HepG2 (cell line): ENCODE measurements around the gene TELO2. TPM values are rescaled to one million over a fixed set of nuclear protein-coding genes. Genes with fewer than 3 reads are reported as not detected.

Experiments
- ATAC-seq: fragments of 200-7000 bp; cut with Tn5 transposase; 3 replicates; pipeline ENCODE4 v1.9.1; 2020; ENCODE audit warnings: mild to moderate bottlenecking, moderate library complexity
- BruUV-seq: library from RNA; stranded (reverse); fragments of 400-500 nt; replicated peaks from 2 replicates; lab custom pipeline; 2021; lab: Mats Ljungman, UMichigan
- CTCF ChIA-PET: fragments of 300-600 bp; formaldehyde crosslinking; extraction: SDS; loops from one replicate; lab custom pipeline; 2021; ENCODE audit warnings: low total read pairs, inconsistent platforms, low intra/inter-chr PET ratio; lab: Yijun Ruan, JAX
- POLR2A ChIA-PET: fragments of 350-600 bp; sonication (Branson Sonifier 250); formaldehyde crosslinking; loops from one replicate; lab custom pipeline; 2020; ENCODE audit warnings: antibody characterized with exemption, inconsistent platforms; lab: Yijun Ruan, JAX
- DNase-seq: peaks from one replicate; pipeline ENCODE4 v3.0.0-alpha.2; 2015; ENCODE audit warnings: low spot score
- FAIRE-seq: peaks from 3 replicates; lab custom pipeline; 2011; peaks lifted over from hg19 to GRCh38; lab: Jason Lieb, UNC
- H2AFZ ChIP-seq: one replicate; pipeline ENCODE4 v1.6.1; 2011; ENCODE audit warnings: low read length, inconsistent platforms
- H3K27ac ChIP-seq: fragments of 300-600 bp; 3 replicates; pipeline ENCODE4 v1.8.0; 2011; ENCODE audit warnings: mixed run types, mild to moderate bottlenecking, mixed read lengths, low read length, inconsistent platforms; ENCODE audit not compliant: insufficient read depth; ENCODE audit errors: extremely low read length
- H3K27me3 ChIP-seq, 2 experiments: fragments of 200-600 bp in 1 of 2; 2 replicates in 1 of 2; 3 replicates in 1 of 2; pipeline versions ENCODE4 v1.6.0 to v1.8.0; 2011; ENCODE audit warnings: low read length in 2 of 2, mild to moderate bottlenecking in 2 of 2, moderate library complexity in 2 of 2, inconsistent platforms in 1 of 2; ENCODE audit not compliant: insufficient read depth in 2 of 2, control insufficient read depth in 1 of 2
- H3K36me3 ChIP-seq, 2 experiments: fragments of 200-600 bp in 1 of 2; replicated peaks in 1 of 2; 2 replicates in 1 of 2; 3 replicates in 1 of 2; pipeline versions ENCODE4 v1.5.1 to v1.8.0; 2011; ENCODE audit warnings: low read length in 2 of 2, inconsistent platforms in 1 of 2; ENCODE audit not compliant: insufficient read depth in 2 of 2, control insufficient read depth in 1 of 2
- H3K4me1 ChIP-seq: 2 replicates; pipeline ENCODE4 v1.5.1; 2012; ENCODE audit warnings: low read length, inconsistent platforms; ENCODE audit not compliant: insufficient read depth
- H3K4me2 ChIP-seq: 2 replicates; pipeline ENCODE4 v1.6.0; 2011; ENCODE audit warnings: low read depth, low read length, inconsistent platforms
- H3K4me3 ChIP-seq, 3 experiments: fragments of 200-600 bp in 1 of 3; sonication (generic), shearing (Covaris generic) in 1 of 3; replicated peaks in 1 of 3; 2 replicates each; pipeline ENCODE4 v1.5.1; 2011 to 2016; ENCODE audit warnings: low read length in 3 of 3, inconsistent platforms in 2 of 3, low read depth in 2 of 3, mild to moderate bottlenecking in 2 of 3, control low read depth in 1 of 3, mixed read lengths in 1 of 3; ENCODE audit not compliant: insufficient read depth in 1 of 3
- H3K79me2 ChIP-seq: one replicate; pipeline ENCODE4 v1.6.1; 2011; ENCODE audit warnings: low read length, inconsistent platforms; ENCODE audit not compliant: insufficient read depth
- H3K9ac ChIP-seq: 2 replicates; pipeline ENCODE4 v1.6.0; 2011; ENCODE audit warnings: mild to moderate bottlenecking, low read depth, low read length, inconsistent platforms; ENCODE audit not compliant: insufficient read depth
- H3K9me3 ChIP-seq: 2 replicates; pipeline ENCODE4 v1.5.1; 2012; ENCODE audit warnings: mild to moderate bottlenecking, low read length
- H4K20me1 ChIP-seq: 2 replicates; pipeline ENCODE4 v1.6.0; 2011; ENCODE audit warnings: inconsistent platforms, mild to moderate bottlenecking, low read length, moderate library complexity; ENCODE audit not compliant: insufficient read depth
- AHDC1 ChIP-seq: sonication (generic); formaldehyde crosslinking; IDR thresholded peaks from 2 replicates; pipeline ENCODE4 v1.5.1; 2020; ENCODE audit warnings: mild to moderate bottlenecking, missing genetic modification reagents, borderline replicate concordance
- ARID2 ChIP-seq: sonication (generic); formaldehyde crosslinking; IDR thresholded peaks from 2 replicates; pipeline ENCODE4 v1.8.1; 2022; ENCODE audit warnings: mild to moderate bottlenecking, missing genetic modification reagents, borderline replicate concordance
- BHLHE40 ChIP-seq: IDR thresholded peaks from 2 replicates; pipeline ENCODE4 v1.6.1; 2011; ENCODE audit warnings: low read length, improper control_type of control experiment
- ZNF260 ChIP-seq: sonication (generic); formaldehyde crosslinking; IDR thresholded peaks from 2 replicates; pipeline ENCODE4 v1.4.0; 2020; ENCODE audit warnings: missing genetic modification reagents, low read depth, mild to moderate bottlenecking, borderline replicate concordance
- ZNF382 ChIP-seq: sonication (generic); formaldehyde crosslinking; IDR thresholded peaks from 2 replicates; pipeline ENCODE4 v1.5.0; 2020; ENCODE audit warnings: missing genetic modification reagents, mild to moderate bottlenecking, borderline replicate concordance
- ZNF598 ChIP-seq: sonication (generic); formaldehyde crosslinking; IDR thresholded peaks from 2 replicates; pipeline ENCODE4 v1.5.1; 2020; ENCODE audit warnings: mild to moderate bottlenecking, missing genetic modification reagents, borderline replicate concordance
- ZNF644 ChIP-seq: IDR thresholded peaks from 2 replicates; pipeline ENCODE4 v1.6.1; 2016; ENCODE audit warnings: low read depth
- WGBS: methylation state at CpG from one replicate; pipeline ENCODE4 v1.1.6; 2017; ENCODE audit warnings: low lambda C conversion rate; 5-methylcytosine and 5-hydroxymethylcytosine counted together
- in situ Hi-C: cut with HindIII; loops from 2 replicates; pipeline ENCODE4 v1.10.0; 2017; ENCODE audit warnings: low pct_unique_long_range_greater_than_20kb; ENCODE audit not compliant: extremely low pct_ligation_motif_present
- intact Hi-C: fragments of 100-400 bp; cut with micrococcal nuclease; formaldehyde crosslinking; loops from one replicate; pipeline ENCODE4 v1.10.0; 2022; ENCODE audit not compliant: unreplicated experiment
- polyA plus RNA-seq, 8 experiments: library from polyadenylated mRNA; depleted of rRNA in 3 of 8; stranded (reverse) in 7 of 8; unstranded in 1 of 8; fragments of >200 nt; fragmentation: Illumina TruSeq in 4 of 8; extraction: Trizol in 4 of 8; gene quantifications; 2 replicates each; pipeline versions ENCODE4 v1.2.1 to v1.2.3, GENCODE V29; 2011 to 2016; ENCODE audit warnings: low read depth in 4 of 8, missing spikeins in 1 of 8, mixed read lengths in 1 of 8; ENCODE audit not compliant: insufficient read depth in 1 of 8
- total RNA-seq, 5 experiments: library from RNA; depleted of rRNA; stranded (reverse); fragments of >200 nt; fragmentation: Illumina TruSeq; extraction: Trizol; gene quantifications; 2 replicates each; pipeline ENCODE4 v1.2.3, GENCODE V29; 2016; ENCODE audit warnings: low read depth in 1 of 5
- TF ChIP-seq, protein P1 (sequence below): sonication (generic); formaldehyde crosslinking; IDR thresholded peaks from 2 replicates; pipeline ENCODE4 v1.5.1; 2020; ENCODE audit warnings: missing genetic modification reagents, mild to moderate bottlenecking, borderline replicate concordance

The TELO2 gene
- total and polyA plus RNA-seq, 2 of the 13 experiments (the other 11 are each of a cell fraction or from before 2014, with no cell fraction given), result 10.1 to 17.9 TPM

GRCh38 chr16:1532081-1532760, 39.1 kb downstream of the TELO2 start:
- in situ Hi-C loops, result no loop called here
- DNase-seq, result no peak
- POLR2A ChIA-PET, result no interaction called here
- TF ChIP-seq ZNF260 (CRISPR knock-in tag), result no peak
- TF ChIP-seq ARID2 (CRISPR knock-in tag), result no peak
- TF ChIP-seq AHDC1 (CRISPR knock-in tag), result no peak
- TF ChIP-seq ZNF644 (CRISPR knock-in tag), result no peak
- TF ChIP-seq, protein P1, sequence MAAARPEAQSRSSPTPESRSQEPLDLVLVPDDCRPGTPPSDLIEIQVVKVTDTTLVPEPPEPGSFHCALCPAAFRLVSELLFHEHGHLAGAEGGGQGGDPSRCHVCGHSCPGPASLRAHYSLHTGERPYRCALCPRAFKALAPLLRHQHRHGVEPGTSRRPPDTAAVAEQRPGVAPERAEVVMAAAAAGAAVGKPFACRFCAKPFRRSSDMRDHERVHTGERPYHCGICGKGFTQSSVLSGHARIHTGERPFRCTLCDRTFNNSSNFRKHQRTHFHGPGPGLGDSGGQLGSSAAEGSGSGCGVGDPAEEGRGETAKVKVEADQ (CRISPR knock-in tag), result no peak
- TF ChIP-seq ZNF598, result no peak
- no peak for TF ChIP-seq BHLHE40
- TF ChIP-seq ZNF382 (CRISPR knock-in tag), result no peak
- TF ChIP-seq, all 625 proteins: peak for 0
- Histone ChIP-seq H3K79me2 (no peaks in the 10 kb centered on the region), H3K36me3 (no peaks in the 10 kb centered on the region), H3K4me2 (no peak overlapping the region), H4K20me1 (no peaks in the 10 kb centered on the region), H3K4me1 (peaks cover 12% of the 10 kb centered on the region), H3K27ac (no peak overlapping the region), H2AFZ (no peak overlapping the region), H3K9me3 (no peaks in the 10 kb centered on the region), H3K4me3 (no peak overlapping the region), H3K27me3 (no peaks in the 10 kb centered on the region), H3K9ac (no peak overlapping the region)
- intact Hi-C loops, result no loop called here
- FAIRE-seq (no peak), ATAC-seq (no peak)
- CTCF ChIA-PET, result no interaction called here
- BruUV-seq, result no TSS peak
- WGBS, result 90% methylated on average over 21 of the region's 28 CpGs
